Vagina (tissue), 2 donors: ENCODE measurements around the gene DDX20. TPM values are rescaled to one million over a fixed set of nuclear protein-coding genes. Genes with fewer than 3 reads are reported as not detected.
A peak's percentile ranks its signal among the peaks of the same experiment; 100 is the strongest.

Source experiments
- DNase-seq, 2 donors: peaks; one replicate each; pipeline ENCODE4 v3.0.0-alpha.2; 2017; ENCODE audit errors: extremely low spot score in 2 of 2
- H3K27ac ChIP-seq: fragments of 200-600 bp; sonication (generic); one replicate; pipeline ENCODE4 v1.5.1; 2019
- H3K27me3 ChIP-seq: fragments of 200-600 bp; sonication (generic); one replicate; pipeline ENCODE4 v1.5.1; 2019
- H3K36me3 ChIP-seq, 2 donors: fragments of 200-600 bp; sonication (generic); one replicate each; pipeline ENCODE4 v1.5.1; 2017 to 2019
- H3K4me1 ChIP-seq: fragments of 200-600 bp; sonication (generic); one replicate; pipeline ENCODE4 v1.5.1; 2019
- H3K4me3 ChIP-seq, 2 donors: fragments of 200-600 bp; sonication (generic); 1 replicate in 1 of 2; 2 replicates in 1 of 2; pipeline ENCODE4 v1.5.1; 2016 to 2019
- H3K9me3 ChIP-seq: fragments of 200-600 bp; sonication (generic); one replicate; pipeline ENCODE4 v1.5.1; 2019
- CTCF ChIP-seq, 3 experiments: fragments of 450-650 bp in 2 of 3; fragments of 200-600 bp in 1 of 3; sonication (generic) in 1 of 3; IDR thresholded peaks; one replicate each; pipeline ENCODE4 v1.5.1; 2017 to 2019; ENCODE audit warnings: antibody characterized with exemption in 3 of 3, mild to moderate bottlenecking in 2 of 3, moderate library complexity in 2 of 3
- POLR2A ChIP-seq, 2 donors: fragments of 450-650 bp; IDR thresholded peaks; one replicate each; pipeline ENCODE4 v1.6.1; 2017; ENCODE audit warnings: antibody characterized with exemption in 2 of 2, mild to moderate bottlenecking in 2 of 2, moderate library complexity in 2 of 2
- POLR2AphosphoS5 ChIP-seq, 2 donors: sonication (generic); formaldehyde crosslinking; IDR thresholded peaks; one replicate each; pipeline ENCODE4 v1.9.0; 2017; ENCODE audit warnings: antibody characterized with exemption in 2 of 2, mild to moderate bottlenecking in 2 of 2, low read depth in 1 of 2; ENCODE audit not compliant: insufficient read depth in 1 of 2
- intact Hi-C: fragments of 100-400 bp; cut with DNase I; formaldehyde crosslinking; loops from one replicate; pipeline ENCODE4 v1.15.1; 2023
- total RNA-seq: library from RNA; depleted of rRNA; stranded (reverse); fragments of >200 nt; gene quantifications from one replicate; pipeline ENCODE4 v1.2.3, GENCODE V29; 2016

The DDX20 gene
- total RNA-seq, 1 donor from 2014 or later, result 16.2 TPM

GRCh38 chr1:111756124-111756513, 418 bp downstream of the DDX20 start:
- Histone ChIP-seq H3K4me3 (peak overlapping the region; percentile 91 to 96), H3K9me3 (no peaks in the 10 kb centered on the region), H3K27ac (peak overlapping the region; percentile 94), H3K27me3 (no peaks in the 10 kb centered on the region), H3K36me3 (peaks cover 0 to 6% of the 10 kb centered on the region in 2 donors), H3K4me1 (peaks cover 25% of the 10 kb centered on the region)
- TF ChIP-seq POLR2AphosphoS5 (IDR thresholded peaks at IDR 0.05; ENCODE audit: insufficient read depth in 1 of 2, low read depth in 1 of 2), result no peak
- no peak for TF ChIP-seq POLR2A (IDR thresholded peaks at IDR 0.05)
- no peak for TF ChIP-seq CTCF (IDR thresholded peaks at IDR 0.05)
- DNase-seq, result no peak
- intact Hi-C loops, result no loop called here

- Histone ChIP-seq H3K27me3 (no peaks in the 10 kb centered on the region), H3K4me1 (peaks cover 25% of the 10 kb centered on the region), H3K9me3 (no peaks in the 10 kb centered on the region), H3K27ac (no peak overlapping the region), H3K36me3 (peaks cover 0 to 28% of the 10 kb centered on the region in 2 donors), H3K4me3 (no peak overlapping the region)
- intact Hi-C loops, result no loop called here
- TF ChIP-seq POLR2AphosphoS5 (IDR thresholded peaks at IDR 0.05; ENCODE audit: insufficient read depth in 1 of 2, low read depth in 1 of 2), result no peak
- no peak for TF ChIP-seq POLR2A (IDR thresholded peaks at IDR 0.05)
- no peak for DNase-seq
Observed at GRCh38 chr1:111758373-111758772, 2.7 kb downstream of the DDX20 start.

- H3K4me3 ChIP-seq, result no peak overlapping the region
- intact Hi-C loops, result loop anchor here (10.0 kb wide), 1 partner anchor 47 kb away; no protein-coding TSS in a partner anchor
- no peak overlapping the region for H3K27ac ChIP-seq
- H3K36me3 ChIP-seq, result peaks cover 0 to 56% of the 10 kb centered on the region in 2 donors
- no peak for TF ChIP-seq CTCF (IDR thresholded peaks at IDR 0.05)
- TF ChIP-seq POLR2AphosphoS5 (IDR thresholded peaks at IDR 0.05; ENCODE audit: insufficient read depth in 1 of 2, low read depth in 1 of 2), result no peak
- no peak for TF ChIP-seq POLR2A (IDR thresholded peaks at IDR 0.05)
- H3K4me1 ChIP-seq, result peaks cover 12% of the 10 kb centered on the region
- H3K9me3 ChIP-seq, result no peaks in the 10 kb centered on the region
- no peaks in the 10 kb centered on the region for H3K27me3 ChIP-seq
- DNase-seq, result no peak
Observed at GRCh38 chr1:111761717-111762116, 6.0 kb downstream of the DDX20 start.

GRCh38 chr1:111762332-111762731, 6.6 kb downstream of the DDX20 start:
- H3K4me1 ChIP-seq, result peaks cover 6% of the 10 kb centered on the region
- no peak overlapping the region for H3K27ac ChIP-seq
- H3K27me3 ChIP-seq, result no peaks in the 10 kb centered on the region
- no peak for DNase-seq
- H3K9me3 ChIP-seq, result no peaks in the 10 kb centered on the region
- H3K4me3 ChIP-seq, result no peak overlapping the region
- intact Hi-C loops, result loop anchor here (10.0 kb wide), 1 partner anchor 48 kb away; no protein-coding TSS in a partner anchor
- peaks cover 0 to 62% of the 10 kb centered on the region in 2 donors for H3K36me3 ChIP-seq
- no peak for TF ChIP-seq POLR2AphosphoS5 (IDR thresholded peaks at IDR 0.05; ENCODE audit: insufficient read depth in 1 of 2, low read depth in 1 of 2)
- no peak for TF ChIP-seq CTCF (IDR thresholded peaks at IDR 0.05)
- no peak for TF ChIP-seq POLR2A (IDR thresholded peaks at IDR 0.05)

- H3K36me3 ChIP-seq, result peaks cover 0 to 41% of the 10 kb centered on the region in 2 donors
- H3K4me3 ChIP-seq, result no peak overlapping the region
- no peaks in the 10 kb centered on the region for H3K27me3 ChIP-seq
- no peak for DNase-seq
- no peaks in the 10 kb centered on the region for H3K9me3 ChIP-seq
- no peaks in the 10 kb centered on the region for H3K4me1 ChIP-seq
- TF ChIP-seq CTCF (IDR thresholded peaks at IDR 0.05), result no peak
- no peak for TF ChIP-seq POLR2AphosphoS5 (IDR thresholded peaks at IDR 0.05; ENCODE audit: insufficient read depth in 1 of 2, low read depth in 1 of 2)
- TF ChIP-seq POLR2A (IDR thresholded peaks at IDR 0.05), result no peak
- intact Hi-C loops, result loop anchor here (5.0 to 10.0 kb wide), 3 partner anchors 53 to 546 kb away; no protein-coding TSS in a partner anchor
- no peak overlapping the region for H3K27ac ChIP-seq
Observed at GRCh38 chr1:111768023-111768422, 12.3 kb downstream of the DDX20 start.
